ENCODE measurements around the gene RHOH.

GRCh38 chr4:40270609-40271008 lies 73.8 kb downstream of the RHOH start:
- no peak for TF ChIP-seq CTCF (IDR thresholded peaks at IDR 0.05)
- TF ChIP-seq POLR2AphosphoS5 (IDR thresholded peaks at IDR 0.05), result no peak
- TF ChIP-seq EP300 (IDR thresholded peaks at IDR 0.05), result no peak
- no peak for TF ChIP-seq POLR2A (IDR thresholded peaks at IDR 0.05)

All from suprapubic skin (tissue), 4 donors.